SK-N-SH treated with all-trans-retinoic acid at 6 μM for 48 hours (cell line): ENCODE data around the gene CYP24A1.

ENCODE experiments used
- PATZ1 ChIP-seq: fragments of 250-450 bp; sonication (Bioruptor Pico); IDR thresholded peaks from 2 replicates; pipeline ENCODE4 v1.8.0; 2020; ENCODE audit warnings: mild to moderate bottlenecking, moderate library complexity, borderline replicate concordance
- ZNF565 ChIP-seq: fragments of 450-650 bp; formaldehyde crosslinking; conservative IDR thresholded peaks from 2 replicates; pipeline ENCODE4 v1.5.0; 2020; ENCODE audit warnings: low read depth, mild to moderate bottlenecking, moderate library complexity
- ZNF8 ChIP-seq: fragments of 450-650 bp; formaldehyde crosslinking; IDR thresholded peaks from 2 replicates; pipeline ENCODE4 v1.5.0; 2020; ENCODE audit warnings: mild to moderate bottlenecking, moderate library complexity

GRCh38 chr20:54173653-54174456 lies at the start of gene CYP24A1:
- TF ChIP-seq PATZ1 (CRISPR knock-in tag) (no peak), ZNF8 (CRISPR knock-in tag) (no peak), ZNF565 (no peak)
